Mesodermal cell (in vitro differentiated cells): ENCODE data around the gene SNRNP200.

Experiments
- H3K27ac ChIP-seq: 2 replicates; pipeline ENCODE4 v1.7.0; 2013; ENCODE audit warnings: mild to moderate bottlenecking, low read depth, low read length, moderate library complexity; ENCODE audit not compliant: severe bottlenecking
- H3K36me3 ChIP-seq: 2 replicates; pipeline ENCODE4 v1.7.1; 2013; ENCODE audit warnings: mild to moderate bottlenecking, low read length, moderate library complexity; ENCODE audit not compliant: control insufficient read depth, insufficient read depth
- H3K4me1 ChIP-seq: one replicate; pipeline ENCODE4 v1.7.1; 2013; ENCODE audit warnings: mild to moderate bottlenecking, low read length; ENCODE audit not compliant: insufficient read depth, control insufficient read depth, poor library complexity, severe bottlenecking
- H3K4me3 ChIP-seq: 2 replicates; pipeline ENCODE4 v1.7.0; 2013; ENCODE audit warnings: low read length, control low read depth, mild to moderate bottlenecking; ENCODE audit not compliant: insufficient read depth, poor library complexity, severe bottlenecking; ENCODE audit errors: extremely low read depth
- H3K9me3 ChIP-seq: 2 replicates; pipeline ENCODE4 v1.7.1; 2013; ENCODE audit warnings: mild to moderate bottlenecking, low read length, moderate library complexity; ENCODE audit not compliant: control insufficient read depth
- WGBS, 2 experiments: methylation state at CpG; one replicate each; pipeline ENCODE4 v1.1.5; 2013; ENCODE audit warnings: missing lambda C conversion rate in 2 of 2; ENCODE audit not compliant: insufficient coverage in 2 of 2; 5-methylcytosine and 5-hydroxymethylcytosine counted together

The SNRNP200 gene

DNA sequence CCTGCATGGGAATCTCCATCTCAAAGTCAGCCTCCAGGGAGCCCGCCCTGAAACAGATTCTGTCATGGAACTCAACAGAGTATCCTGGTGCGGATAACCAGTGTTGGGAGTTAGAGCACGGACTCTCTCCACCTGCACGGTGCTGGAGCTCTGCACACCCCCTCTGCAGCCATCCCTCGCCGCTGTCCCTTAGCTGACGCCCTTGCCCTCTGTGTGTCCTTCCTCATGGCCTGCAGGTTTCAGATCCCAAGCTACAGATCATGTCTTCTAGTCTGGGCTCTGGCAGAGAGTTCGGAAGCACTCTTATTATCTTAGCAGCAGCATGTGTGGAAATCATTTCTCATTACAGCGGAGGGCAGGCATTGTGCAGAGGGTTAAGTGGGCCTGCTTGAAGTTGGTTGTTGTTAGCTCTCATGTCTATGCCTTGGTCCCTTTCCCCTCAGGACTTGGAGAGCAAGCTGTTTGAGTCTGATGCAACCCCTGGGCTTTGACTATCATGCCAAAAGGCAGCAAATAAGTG lies 65.5 kb downstream of the SNRNP200 start:
- H3K9me3 ChIP-seq: no peaks in the 10 kb centered on the region

DNA sequence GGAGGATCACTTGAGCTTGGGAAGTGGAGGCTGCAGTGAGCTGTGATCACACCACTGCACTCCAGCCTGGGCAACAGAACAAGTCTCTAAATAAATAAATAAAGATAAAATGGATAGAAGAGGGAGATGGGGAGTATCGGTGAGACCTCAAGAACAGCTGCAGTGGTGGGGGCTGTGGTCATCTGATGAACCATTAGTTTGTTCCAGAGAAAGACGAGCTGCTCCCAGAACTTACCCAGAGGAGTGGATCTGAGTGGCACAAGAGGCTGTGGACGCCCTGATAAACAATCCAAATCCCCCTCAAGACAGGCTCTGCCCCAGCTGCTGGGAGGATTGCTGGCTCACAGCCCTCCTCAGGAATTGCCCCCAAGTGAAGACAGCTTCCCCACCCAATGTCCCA lies 66.3 kb downstream of the SNRNP200 start:
- no peak overlapping the region for H3K27ac ChIP-seq
- WGBS, 2 experiments: 92% methylated on average over 2 to 3 of the region's 3 CpGs
- no peaks in the 10 kb centered on the region for H3K9me3 ChIP-seq
- no peak overlapping the region for H3K4me3 ChIP-seq
- no peaks in the 10 kb centered on the region for H3K36me3 ChIP-seq
- H3K4me1 ChIP-seq: peaks cover 14% of the 10 kb centered on the region

More for the DNA sequence above, 65.5 kb downstream of the SNRNP200 start:
- no peaks in the 10 kb centered on the region for H3K36me3 ChIP-seq
- H3K4me3 ChIP-seq: no peak overlapping the region
- 90 to 92% methylated on average over 7 to 9 of the region's 9 CpGs for WGBS, 2 experiments
- no peak overlapping the region for H3K27ac ChIP-seq
- H3K4me1 ChIP-seq: peaks cover 14% of the 10 kb centered on the region

DNA sequence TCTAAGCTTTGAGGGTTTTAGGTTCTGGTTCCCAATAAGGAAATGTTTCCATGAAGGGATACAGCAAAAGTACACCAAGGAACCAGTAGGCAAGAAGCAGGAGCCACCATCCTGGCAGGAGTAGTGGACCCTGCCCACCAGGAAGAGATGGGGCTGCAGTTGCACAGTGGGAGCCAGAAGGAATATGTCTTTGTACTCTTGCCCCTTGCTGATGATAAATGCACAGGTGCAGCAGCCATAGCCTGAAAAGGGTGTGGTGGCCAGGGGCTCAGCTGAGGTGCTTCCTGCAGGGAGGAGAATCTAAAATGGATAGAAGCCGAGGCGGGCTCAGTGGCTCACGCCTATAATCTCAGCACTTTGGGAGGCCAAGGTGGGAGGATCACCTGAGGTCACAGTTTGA lies 67.1 kb downstream of the SNRNP200 start:
- 84 to 86% methylated on average over 2 to 3 of the region's 3 CpGs for WGBS, 2 experiments
- Histone ChIP-seq H3K36me3 (no peaks in the 10 kb centered on the region), H3K27ac (no peak overlapping the region), H3K9me3 (no peaks in the 10 kb centered on the region), H3K4me3 (no peak overlapping the region), H3K4me1 (peaks cover 14% of the 10 kb centered on the region)

DNA sequence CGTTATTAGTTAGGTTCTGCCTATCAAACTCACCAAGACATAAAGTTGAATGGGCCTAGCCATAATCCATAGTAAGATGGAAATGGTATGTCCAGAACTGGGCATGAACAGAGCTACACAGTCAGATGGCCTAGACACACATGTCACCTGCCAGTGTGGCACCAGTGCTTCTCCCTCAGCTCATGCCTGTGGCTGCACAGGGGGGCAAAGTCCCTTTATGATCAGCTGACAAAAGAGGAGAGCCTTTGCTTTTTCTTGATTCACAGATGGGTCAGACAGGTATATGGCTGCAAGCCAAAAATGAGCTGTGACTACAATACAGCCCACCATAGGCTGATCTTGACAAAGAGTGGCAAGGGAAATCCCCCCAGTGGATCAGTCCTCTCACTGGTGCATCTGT lies 68.5 kb downstream of the SNRNP200 start:
- Histone ChIP-seq H3K4me1 (peaks cover 4% of the 10 kb centered on the region), H3K4me3 (no peak overlapping the region), H3K36me3 (no peaks in the 10 kb centered on the region), H3K9me3 (no peaks in the 10 kb centered on the region), H3K27ac (no peak overlapping the region)
- WGBS, 2 experiments: 100% methylated on average over 1 of the region's 1 CpG

DNA sequence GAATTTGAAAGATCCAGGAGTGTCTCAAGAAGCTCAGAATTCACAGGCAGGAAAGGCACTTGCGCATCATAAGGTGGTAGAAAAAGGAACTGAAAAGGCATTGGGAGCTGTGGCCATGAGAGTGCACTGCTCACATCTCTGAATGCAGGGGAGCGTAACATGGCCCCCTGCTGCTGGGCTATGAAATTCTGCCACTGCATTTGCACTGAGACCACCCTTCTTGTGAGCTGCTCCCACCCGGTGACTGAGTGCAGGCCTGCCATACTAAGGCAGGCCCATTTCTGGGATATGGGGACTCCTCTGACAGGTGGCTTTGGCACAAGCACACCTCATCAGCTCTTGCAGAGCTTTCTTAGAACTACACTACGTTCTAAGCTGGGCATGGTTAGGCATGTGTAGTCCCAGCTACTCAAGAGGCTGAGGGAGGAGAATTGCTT lies 71.4 kb downstream of the SNRNP200 start:
- H3K36me3 ChIP-seq: no peaks in the 10 kb centered on the region
- no peaks in the 10 kb centered on the region for H3K4me1 ChIP-seq
- H3K27ac ChIP-seq: no peak overlapping the region
- WGBS, 2 experiments: 95 to 100% methylated on average over 3 of the region's 4 CpGs
- no peak overlapping the region for H3K4me3 ChIP-seq
- no peaks in the 10 kb centered on the region for H3K9me3 ChIP-seq

DNA sequence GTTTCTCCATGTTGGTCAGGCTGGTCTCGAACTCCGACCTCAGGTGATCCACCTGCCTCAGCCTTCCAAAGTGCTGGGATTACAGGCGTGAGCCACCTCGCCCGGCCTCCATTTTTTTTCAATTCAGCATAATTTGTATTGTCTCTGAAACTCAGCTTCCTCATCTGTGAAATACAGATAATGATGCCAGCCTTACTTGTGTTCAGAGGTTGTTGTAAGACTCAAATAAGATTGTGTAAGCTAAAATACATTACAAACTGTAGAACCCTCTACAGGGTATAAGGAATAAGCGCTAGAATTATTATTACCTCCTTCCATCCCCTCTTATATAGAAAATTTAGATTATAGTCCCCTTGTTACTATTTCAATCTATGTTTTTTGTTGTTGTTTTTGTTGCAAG lies 71.9 kb downstream of the SNRNP200 start:
- Histone ChIP-seq H3K9me3 (no peaks in the 10 kb centered on the region), H3K4me3 (no peak overlapping the region), H3K4me1 (no peaks in the 10 kb centered on the region), H3K27ac (no peak overlapping the region), H3K36me3 (no peaks in the 10 kb centered on the region)
- 89 to 90% methylated on average over 5 of the region's 6 CpGs for WGBS, 2 experiments

DNA sequence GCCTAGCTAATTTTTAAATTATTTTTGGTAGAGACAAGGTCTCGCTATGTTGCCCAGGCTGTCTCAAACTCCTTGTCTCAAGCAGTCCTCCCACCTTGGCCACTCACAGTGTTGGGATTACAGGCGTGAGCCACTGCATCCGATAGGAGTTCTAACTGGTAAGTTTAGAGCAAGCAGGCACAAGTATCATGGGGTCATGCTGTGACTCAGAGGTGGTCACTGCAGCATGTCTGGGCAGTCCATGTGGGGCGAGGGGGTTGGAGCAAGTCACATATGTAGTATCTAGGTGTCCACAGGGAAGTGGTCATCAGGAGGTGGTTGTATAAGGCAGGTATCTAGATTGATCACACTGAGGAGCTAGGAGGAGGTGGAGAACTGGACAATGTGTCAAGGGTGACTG lies 74.0 kb downstream of the SNRNP200 start:
- H3K9me3 ChIP-seq: no peaks in the 10 kb centered on the region
- WGBS, 2 experiments: 86 to 92% methylated on average over 3 to 4 of the region's 4 CpGs
- H3K4me3 ChIP-seq: no peak overlapping the region
- no peak overlapping the region for H3K27ac ChIP-seq
- no peaks in the 10 kb centered on the region for H3K36me3 ChIP-seq
- no peaks in the 10 kb centered on the region for H3K4me1 ChIP-seq

DNA sequence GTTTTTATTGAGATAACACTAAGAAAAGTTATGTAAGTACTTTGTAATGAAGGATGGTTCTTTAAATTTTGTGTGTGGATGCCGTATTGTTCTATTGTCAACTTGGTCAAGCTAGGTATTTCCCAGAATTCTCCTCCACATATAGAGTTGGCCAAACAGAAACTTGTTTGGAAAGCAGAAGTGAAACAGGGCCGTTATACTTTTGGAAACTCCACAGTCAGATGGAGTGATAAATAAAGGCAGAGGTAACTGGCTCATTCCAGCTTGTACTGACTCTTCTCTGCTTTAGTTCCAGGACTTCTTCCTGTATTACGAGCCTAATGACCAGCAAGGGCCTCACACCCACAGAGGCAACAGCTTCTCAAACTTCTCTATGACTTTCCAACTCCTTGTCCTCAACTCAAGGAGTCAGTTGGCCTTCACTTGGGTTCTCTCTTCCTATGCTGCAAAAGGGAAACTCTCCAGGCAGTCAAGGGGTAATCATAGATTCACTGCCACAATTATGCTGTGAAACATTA lies 80.3 kb downstream of the SNRNP200 start:
- Histone ChIP-seq H3K27ac (no peak overlapping the region), H3K36me3 (no peaks in the 10 kb centered on the region), H3K9me3 (no peaks in the 10 kb centered on the region), H3K4me1 (no peaks in the 10 kb centered on the region), H3K4me3 (no peak overlapping the region)
- WGBS, 2 experiments: 100% methylated on average over 1 to 2 of the region's 3 CpGs
